ENCODE results near the gene SPEM2.

DNA sequence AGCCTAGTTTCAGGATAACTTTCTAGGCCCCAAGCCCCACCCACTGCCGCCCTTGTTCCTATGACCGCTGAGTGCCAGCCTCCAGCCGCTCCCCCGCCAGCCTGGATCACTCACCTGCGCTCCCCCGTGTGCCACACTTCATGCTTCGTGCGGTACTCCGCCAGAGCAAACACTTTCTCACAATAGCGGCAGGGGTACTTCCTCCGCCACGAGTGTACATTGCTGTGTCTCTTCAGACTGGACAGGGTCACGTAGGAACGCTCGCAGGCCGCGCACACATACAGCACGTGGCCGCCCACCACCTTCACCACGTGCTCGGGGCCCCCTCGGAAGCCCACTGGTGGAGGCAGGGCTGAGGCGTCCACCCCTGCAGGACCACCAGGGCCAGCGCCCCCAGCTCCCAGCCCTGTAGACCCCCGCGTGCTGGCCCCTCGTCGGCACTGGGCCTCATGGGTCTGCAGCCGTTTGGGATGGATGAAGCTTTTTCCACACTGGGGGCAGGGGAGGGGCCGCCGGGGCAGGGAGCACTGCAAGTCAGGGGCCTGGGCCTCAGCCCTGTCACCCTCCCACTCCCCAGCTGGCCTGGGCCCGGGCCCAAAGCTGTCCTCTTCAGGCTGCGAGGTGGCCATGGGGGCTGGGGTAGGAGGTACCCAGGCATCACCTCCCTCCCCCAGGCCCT lies 40.3 kb downstream of the SPEM2 start:
- TF ChIP-seq GABPA (IDR thresholded peaks at IDR 0.05 in 1 of 2, conservative IDR thresholded peaks at IDR 0.05 in 1 of 2): no peak
- TF ChIP-seq CTCF (IDR thresholded peaks at IDR 0.05; ENCODE audit: low read depth, low read length, missing input control): no peak
- TF ChIP-seq, protein P1, sequence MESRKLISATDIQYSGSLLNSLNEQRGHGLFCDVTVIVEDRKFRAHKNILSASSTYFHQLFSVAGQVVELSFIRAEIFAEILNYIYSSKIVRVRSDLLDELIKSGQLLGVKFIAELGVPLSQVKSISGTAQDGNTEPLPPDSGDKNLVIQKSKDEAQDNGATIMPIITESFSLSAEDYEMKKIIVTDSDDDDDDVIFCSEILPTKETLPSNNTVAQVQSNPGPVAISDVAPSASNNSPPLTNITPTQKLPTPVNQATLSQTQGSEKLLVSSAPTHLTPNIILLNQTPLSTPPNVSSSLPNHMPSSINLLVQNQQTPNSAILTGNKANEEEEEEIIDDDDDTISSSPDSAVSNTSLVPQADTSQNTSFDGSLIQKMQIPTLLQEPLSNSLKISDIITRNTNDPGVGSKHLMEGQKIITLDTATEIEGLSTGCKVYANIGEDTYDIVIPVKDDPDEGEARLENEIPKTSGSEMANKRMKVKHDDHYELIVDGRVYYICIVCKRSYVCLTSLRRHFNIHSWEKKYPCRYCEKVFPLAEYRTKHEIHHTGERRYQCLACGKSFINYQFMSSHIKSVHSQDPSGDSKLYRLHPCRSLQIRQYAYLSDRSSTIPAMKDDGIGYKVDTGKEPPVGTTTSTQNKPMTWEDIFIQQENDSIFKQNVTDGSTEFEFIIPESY (IDR thresholded peaks at IDR 0.05): no peak
- TF ChIP-seq EGR1 (IDR thresholded peaks at IDR 0.05; ENCODE audit: low read depth in 2 of 2): no peak
- TF ChIP-seq, protein P2, sequence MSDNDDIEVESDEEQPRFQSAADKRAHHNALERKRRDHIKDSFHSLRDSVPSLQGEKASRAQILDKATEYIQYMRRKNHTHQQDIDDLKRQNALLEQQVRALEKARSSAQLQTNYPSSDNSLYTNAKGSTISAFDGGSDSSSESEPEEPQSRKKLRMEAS (IDR thresholded peaks at IDR 0.05): no peak
- TF ChIP-seq RAD21 (IDR thresholded peaks at IDR 0.05): no peak
- no peak for TF ChIP-seq FOXA1 (IDR thresholded peaks at IDR 0.05)
- TF ChIP-seq RXRA (IDR thresholded peaks at IDR 0.05): no peak
- no peak for TF ChIP-seq JUND (IDR thresholded peaks at IDR 0.05)
- TF ChIP-seq SP1 (IDR thresholded peaks at IDR 0.05): no peak
- TF ChIP-seq, protein P3, sequence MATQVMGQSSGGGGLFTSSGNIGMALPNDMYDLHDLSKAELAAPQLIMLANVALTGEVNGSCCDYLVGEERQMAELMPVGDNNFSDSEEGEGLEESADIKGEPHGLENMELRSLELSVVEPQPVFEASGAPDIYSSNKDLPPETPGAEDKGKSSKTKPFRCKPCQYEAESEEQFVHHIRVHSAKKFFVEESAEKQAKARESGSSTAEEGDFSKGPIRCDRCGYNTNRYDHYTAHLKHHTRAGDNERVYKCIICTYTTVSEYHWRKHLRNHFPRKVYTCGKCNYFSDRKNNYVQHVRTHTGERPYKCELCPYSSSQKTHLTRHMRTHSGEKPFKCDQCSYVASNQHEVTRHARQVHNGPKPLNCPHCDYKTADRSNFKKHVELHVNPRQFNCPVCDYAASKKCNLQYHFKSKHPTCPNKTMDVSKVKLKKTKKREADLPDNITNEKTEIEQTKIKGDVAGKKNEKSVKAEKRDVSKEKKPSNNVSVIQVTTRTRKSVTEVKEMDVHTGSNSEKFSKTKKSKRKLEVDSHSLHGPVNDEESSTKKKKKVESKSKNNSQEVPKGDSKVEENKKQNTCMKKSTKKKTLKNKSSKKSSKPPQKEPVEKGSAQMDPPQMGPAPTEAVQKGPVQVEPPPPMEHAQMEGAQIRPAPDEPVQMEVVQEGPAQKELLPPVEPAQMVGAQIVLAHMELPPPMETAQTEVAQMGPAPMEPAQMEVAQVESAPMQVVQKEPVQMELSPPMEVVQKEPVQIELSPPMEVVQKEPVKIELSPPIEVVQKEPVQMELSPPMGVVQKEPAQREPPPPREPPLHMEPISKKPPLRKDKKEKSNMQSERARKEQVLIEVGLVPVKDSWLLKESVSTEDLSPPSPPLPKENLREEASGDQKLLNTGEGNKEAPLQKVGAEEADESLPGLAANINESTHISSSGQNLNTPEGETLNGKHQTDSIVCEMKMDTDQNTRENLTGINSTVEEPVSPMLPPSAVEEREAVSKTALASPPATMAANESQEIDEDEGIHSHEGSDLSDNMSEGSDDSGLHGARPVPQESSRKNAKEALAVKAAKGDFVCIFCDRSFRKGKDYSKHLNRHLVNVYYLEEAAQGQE (IDR thresholded peaks at IDR 0.05): no peak
- TF ChIP-seq TAF1 (conservative IDR thresholded peaks at IDR 0.05): no peak
- TF ChIP-seq, protein P4, sequence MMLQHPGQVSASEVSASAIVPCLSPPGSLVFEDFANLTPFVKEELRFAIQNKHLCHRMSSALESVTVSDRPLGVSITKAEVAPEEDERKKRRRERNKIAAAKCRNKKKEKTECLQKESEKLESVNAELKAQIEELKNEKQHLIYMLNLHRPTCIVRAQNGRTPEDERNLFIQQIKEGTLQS (IDR thresholded peaks at IDR 0.05): no peak
- TF ChIP-seq YY1 (IDR thresholded peaks at IDR 0.05): no peak
